OCI-LY1 (cell line): ENCODE results near the gene PUS3.
A peak's percentile ranks its signal among the peaks of the same experiment; 100 is the strongest.

ENCODE experiments used
- H2AFZ ChIP-seq: fragments of 200-600 bp; sonication (generic), shearing (Covaris generic); 2 replicates; pipeline ENCODE4 v1.6.0; 2014; ENCODE audit warnings: antibody characterized with exemption, mild to moderate bottlenecking, low read length
- H3F3A ChIP-seq: fragments of 200-600 bp; sonication (generic), shearing (Covaris generic); 2 replicates; pipeline ENCODE4 v1.6.0; 2014; ENCODE audit warnings: mild to moderate bottlenecking, antibody characterized with exemption, low read length, moderate library complexity; ENCODE audit not compliant: insufficient read depth
- H3K27ac ChIP-seq: fragments of 200-600 bp; sonication (generic); 2 replicates; pipeline ENCODE4 v1.5.1; 2014; ENCODE audit warnings: low read length, mixed run types, mild to moderate bottlenecking, low read depth; ENCODE audit not compliant: poor library complexity, severe bottlenecking
- H3K27me3 ChIP-seq: fragments of 200-600 bp; sonication (generic); 2 replicates; pipeline ENCODE4 v1.6.0; 2014; ENCODE audit warnings: antibody characterized with exemption, mild to moderate bottlenecking, low read length, moderate library complexity; ENCODE audit not compliant: insufficient read depth
- H3K36me3 ChIP-seq: fragments of 200-600 bp; sonication (generic); 2 replicates; pipeline ENCODE4 v1.6.1; 2014; ENCODE audit warnings: mild to moderate bottlenecking, antibody characterized with exemption, low read length, moderate library complexity, mixed read lengths; ENCODE audit not compliant: insufficient read depth
- H3K4me1 ChIP-seq: fragments of 200-600 bp; sonication (generic); 2 replicates; pipeline ENCODE4 v1.5.1; 2014; ENCODE audit warnings: mild to moderate bottlenecking, low read length, moderate library complexity; ENCODE audit not compliant: insufficient read depth, severe bottlenecking
- H3K4me2 ChIP-seq: fragments of 200-600 bp; sonication (generic), shearing (Covaris generic); 2 replicates; pipeline ENCODE4 v1.6.1; 2014; ENCODE audit warnings: low read length
- H3K4me3 ChIP-seq: fragments of 200-600 bp; sonication (generic); 2 replicates; pipeline ENCODE4 v1.5.1; 2014; ENCODE audit warnings: low read length, low read depth, mild to moderate bottlenecking, mixed read lengths; ENCODE audit not compliant: poor library complexity, severe bottlenecking
- H3K79me2 ChIP-seq: fragments of 200-600 bp; shearing (Covaris generic); 2 replicates; pipeline ENCODE4 v1.6.1; 2016; ENCODE audit warnings: mixed run types, low read length, mixed read lengths; ENCODE audit not compliant: insufficient read depth
- H3K9ac ChIP-seq: fragments of 200-600 bp; sonication (generic), shearing (Covaris generic); 2 replicates; pipeline ENCODE4 v1.6.1; 2014; ENCODE audit warnings: mild to moderate bottlenecking, low read length, mixed read lengths
- H3K9me2 ChIP-seq: fragments of 200-600 bp; sonication (generic), shearing (Covaris generic); 2 replicates; pipeline ENCODE4 v1.6.1; 2014; ENCODE audit warnings: low read depth, mild to moderate bottlenecking, low read length, mixed read lengths
- H3K9me3 ChIP-seq: fragments of 200-600 bp; shearing (Covaris generic); 2 replicates; pipeline ENCODE4 v1.6.1; 2014; ENCODE audit warnings: low read length, mixed read lengths
- H4K20me1 ChIP-seq: fragments of 200-600 bp; sonication (generic), shearing (Covaris generic); 2 replicates; pipeline ENCODE4 v1.6.0; 2016; ENCODE audit warnings: mild to moderate bottlenecking, low read length; ENCODE audit not compliant: insufficient read depth
- EZH2 ChIP-seq: fragments of 200-600 bp; sonication (generic), shearing (Covaris generic); IDR thresholded peaks from 2 replicates; pipeline ENCODE4 v1.8.0; 2017; ENCODE audit warnings: borderline replicate concordance, mixed run types, mild to moderate bottlenecking, antibody characterized with exemption, low read length, moderate library complexity, mixed read lengths
- TF ChIP-seq, protein P1 (sequence below): fragments of 200-600 bp; sonication (generic), shearing (Covaris generic); IDR thresholded peaks from 2 replicates; pipeline ENCODE4 v1.5.1; 2017; ENCODE audit warnings: mild to moderate bottlenecking, antibody characterized with exemption, low read length, moderate library complexity, mixed read lengths

PUS3 gene

GRCh38 chr11:125943661-125944349, 40.8 kb upstream of the PUS3 start:
- TF ChIP-seq EZH2, result no peak
- TF ChIP-seq, protein P1, sequence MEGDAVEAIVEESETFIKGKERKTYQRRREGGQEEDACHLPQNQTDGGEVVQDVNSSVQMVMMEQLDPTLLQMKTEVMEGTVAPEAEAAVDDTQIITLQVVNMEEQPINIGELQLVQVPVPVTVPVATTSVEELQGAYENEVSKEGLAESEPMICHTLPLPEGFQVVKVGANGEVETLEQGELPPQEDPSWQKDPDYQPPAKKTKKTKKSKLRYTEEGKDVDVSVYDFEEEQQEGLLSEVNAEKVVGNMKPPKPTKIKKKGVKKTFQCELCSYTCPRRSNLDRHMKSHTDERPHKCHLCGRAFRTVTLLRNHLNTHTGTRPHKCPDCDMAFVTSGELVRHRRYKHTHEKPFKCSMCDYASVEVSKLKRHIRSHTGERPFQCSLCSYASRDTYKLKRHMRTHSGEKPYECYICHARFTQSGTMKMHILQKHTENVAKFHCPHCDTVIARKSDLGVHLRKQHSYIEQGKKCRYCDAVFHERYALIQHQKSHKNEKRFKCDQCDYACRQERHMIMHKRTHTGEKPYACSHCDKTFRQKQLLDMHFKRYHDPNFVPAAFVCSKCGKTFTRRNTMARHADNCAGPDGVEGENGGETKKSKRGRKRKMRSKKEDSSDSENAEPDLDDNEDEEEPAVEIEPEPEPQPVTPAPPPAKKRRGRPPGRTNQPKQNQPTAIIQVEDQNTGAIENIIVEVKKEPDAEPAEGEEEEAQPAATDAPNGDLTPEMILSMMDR, result no peak
- Histone ChIP-seq H3K4me2 (no peak overlapping the region), H3K27ac (no peak overlapping the region), H2AFZ (no peak overlapping the region), H3K4me1 (no peaks in the 10 kb centered on the region), H3K79me2 (no peaks in the 10 kb centered on the region), H3K27me3 (no peaks in the 10 kb centered on the region), H3K4me3 (no peak overlapping the region), H4K20me1 (no peaks in the 10 kb centered on the region), H3K9me2 (no peaks in the 10 kb centered on the region), H3K9ac (no peak overlapping the region), H3F3A (no peaks in the 10 kb centered on the region), H3K36me3 (no peaks in the 10 kb centered on the region), H3K9me3 (no peaks in the 10 kb centered on the region)

DNA sequence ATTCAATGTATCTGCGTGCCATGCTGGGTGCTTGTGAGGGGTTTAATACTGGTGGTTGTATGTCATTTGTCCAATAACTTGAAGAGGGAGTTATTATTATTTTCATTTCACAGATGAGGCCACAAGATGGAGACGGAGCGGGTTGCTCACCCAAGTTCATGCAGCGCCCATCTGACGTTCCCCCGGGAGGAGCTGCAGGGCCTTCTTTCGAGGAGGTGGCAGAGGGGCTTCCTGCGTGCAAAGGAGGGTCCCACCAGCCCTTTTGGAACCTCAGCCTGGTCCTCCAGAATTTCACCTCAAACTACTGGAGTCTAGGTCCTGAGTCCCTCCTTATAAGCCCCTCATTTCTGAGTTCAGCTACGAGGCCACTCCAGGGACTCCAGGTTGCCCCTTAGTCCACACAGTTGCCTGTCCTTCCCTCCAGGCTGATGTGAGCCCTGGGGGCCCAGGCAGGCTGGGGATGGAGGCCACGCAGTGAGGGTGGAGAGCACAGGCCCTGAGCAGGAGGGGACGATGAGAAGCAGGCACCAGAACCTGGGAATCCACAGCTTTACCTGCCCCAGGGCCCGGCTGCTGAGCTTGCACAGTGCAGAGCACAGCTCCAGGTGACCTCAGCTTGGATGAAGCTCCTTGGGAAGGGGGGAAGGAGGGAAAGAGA, 39.9 kb upstream of the PUS3 start:
- no peaks in the 10 kb centered on the region for H3K79me2 ChIP-seq
- no peak overlapping the region for H3K4me2 ChIP-seq
- H4K20me1 ChIP-seq, result no peaks in the 10 kb centered on the region
- H3K27me3 ChIP-seq, result no peaks in the 10 kb centered on the region
- no peak for TF ChIP-seq EZH2
- no peaks in the 10 kb centered on the region for H3K36me3 ChIP-seq
- no peaks in the 10 kb centered on the region for H3F3A ChIP-seq
- no peak overlapping the region for H3K27ac ChIP-seq
- no peak overlapping the region for H3K4me3 ChIP-seq
- no peaks in the 10 kb centered on the region for H3K9me2 ChIP-seq
- H3K9ac ChIP-seq, result no peak overlapping the region
- no peaks in the 10 kb centered on the region for H3K4me1 ChIP-seq
- H3K9me3 ChIP-seq, result no peaks in the 10 kb centered on the region
- no peak overlapping the region for H2AFZ ChIP-seq

DNA sequence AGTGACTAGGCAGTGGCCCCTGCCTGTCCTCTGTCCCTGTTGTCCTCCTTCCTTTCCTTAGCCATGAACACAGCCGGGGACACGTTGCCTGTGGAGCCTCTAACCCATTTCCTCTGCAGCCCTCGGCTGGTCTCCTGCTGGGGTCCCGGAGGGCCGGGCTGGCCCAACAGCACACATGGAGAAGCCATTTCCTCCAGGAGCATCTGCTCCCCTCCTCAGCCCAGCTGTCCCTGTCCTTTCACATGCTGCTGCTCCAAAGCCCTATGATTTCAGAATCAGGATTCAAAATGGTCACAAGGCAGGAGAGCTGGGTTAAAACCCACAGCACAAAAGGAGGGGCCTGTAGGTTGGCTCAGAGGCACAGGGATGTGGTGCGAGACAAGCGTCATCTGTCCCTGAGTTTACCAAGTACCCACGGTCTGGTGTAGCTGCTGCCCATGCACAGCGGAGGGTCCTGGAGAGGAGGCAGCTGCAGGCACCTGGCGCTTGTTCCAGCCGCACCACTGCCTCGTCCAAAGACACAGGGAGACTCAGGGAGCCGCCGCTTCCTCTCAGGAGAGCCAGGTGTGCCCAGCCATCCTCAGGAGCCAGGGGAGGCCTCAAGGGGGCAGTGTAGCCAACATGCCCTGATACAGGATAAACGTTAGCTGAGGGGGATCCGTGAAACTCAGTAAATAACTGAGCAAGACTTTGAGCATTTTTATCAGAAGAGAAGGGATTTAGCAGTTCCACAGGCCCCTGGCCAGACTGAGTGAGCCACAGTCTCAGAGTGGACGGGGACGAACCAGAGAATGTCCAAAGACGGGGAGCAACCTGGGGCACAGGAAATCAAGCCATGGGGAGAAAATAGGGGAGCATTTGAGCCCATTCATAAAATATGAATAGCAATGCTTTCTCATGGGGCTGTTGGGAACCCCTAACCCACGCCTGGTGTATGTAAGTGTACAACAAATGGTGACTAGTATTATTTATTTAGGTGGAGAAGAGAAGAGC, 38.9 kb upstream of the PUS3 start:
- no peak overlapping the region for H3K9ac ChIP-seq
- no peak overlapping the region for H3K4me2 ChIP-seq
- no peaks in the 10 kb centered on the region for H3K9me2 ChIP-seq
- TF ChIP-seq, protein P1, result peak; percentile 64
- no peak for TF ChIP-seq EZH2
- H3K79me2 ChIP-seq, result no peaks in the 10 kb centered on the region
- no peaks in the 10 kb centered on the region for H3K4me1 ChIP-seq
- H3K4me3 ChIP-seq, result no peak overlapping the region
- H2AFZ ChIP-seq, result no peak overlapping the region
- no peaks in the 10 kb centered on the region for H3K9me3 ChIP-seq
- no peaks in the 10 kb centered on the region for H3K27me3 ChIP-seq
- H3K27ac ChIP-seq, result no peak overlapping the region
- H4K20me1 ChIP-seq, result no peaks in the 10 kb centered on the region
- H3F3A ChIP-seq, result no peaks in the 10 kb centered on the region
- no peaks in the 10 kb centered on the region for H3K36me3 ChIP-seq
